ENCODE measurements around the gene TSPAN9. TPM values are rescaled to one million over a fixed set of nuclear protein-coding genes. Genes with fewer than 3 reads are reported as not detected.
A peak's percentile ranks its signal among the peaks of the same experiment; 100 is the strongest.

Gene TSPAN9
- total and polyA plus RNA-seq, 4 donors: 23.0 to 72.3 (median 33.9) TPM

DNA sequence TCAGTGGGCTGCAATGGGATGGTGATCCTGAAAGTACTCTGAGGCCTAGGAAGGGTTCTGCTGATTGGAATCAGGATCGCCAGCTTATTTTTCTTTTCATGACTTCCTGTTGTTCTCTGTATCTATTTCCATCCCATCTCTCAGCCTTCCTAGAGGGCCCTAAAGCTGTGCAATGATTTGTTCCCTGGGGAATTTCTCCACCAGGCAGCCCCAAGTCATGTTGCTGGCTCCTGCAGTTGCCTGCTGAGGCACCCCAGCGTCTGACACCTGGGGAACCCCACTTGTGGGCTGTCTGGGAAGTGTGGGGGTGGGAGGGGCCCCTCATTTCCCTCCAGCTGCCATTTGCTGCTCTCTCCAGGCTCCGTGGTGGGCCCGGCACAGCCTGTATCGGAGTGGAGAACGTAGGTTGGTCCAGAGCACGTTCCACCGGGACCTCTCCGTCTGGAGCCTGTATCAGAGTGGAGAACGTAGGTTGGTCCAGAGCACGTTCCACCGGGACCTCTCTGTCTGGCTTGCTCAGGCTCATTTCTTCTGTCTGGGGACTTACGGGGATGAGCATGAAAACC is 138.3 kb downstream of the TSPAN9 start:
- Histone ChIP-seq H3K4me3 (no peak overlapping the region), H3K27ac (ENCODE audit: low read depth in 1 of 2, low read length in 1 of 2) (peak overlapping the region in 1 of 2 donors; percentile 4), H3K9ac (ENCODE audit: insufficient read depth in 1 of 2, low read length in 2 of 2) (no peak overlapping the region), H3K4me1 (ENCODE audit: control insufficient read depth in 5 of 5, insufficient read depth in 5 of 5, low read length in 5 of 5) (peaks cover 13 to 35% (median 21%) of the 10 kb centered on the region in 5 donors), H3K9me3 (ENCODE audit: control insufficient read depth in 4 of 4, insufficient read depth in 3 of 4, low read length in 3 of 4) (no peaks in the 10 kb centered on the region), H3K27me3 (ENCODE audit: control insufficient read depth in 3 of 3, insufficient read depth in 3 of 3, low read length in 2 of 3) (no peaks in the 10 kb centered on the region), H3K36me3 (ENCODE audit: control insufficient read depth in 4 of 4, insufficient read depth in 4 of 4, low read length in 4 of 4) (peaks cover 0 to 11% (median 3%) of the 10 kb centered on the region in 4 donors)
- DNase-seq: no peak
- WGBS, 2 donors: 84 to 92% methylated on average over 13 of the region's 13 CpGs
- no peak for TF ChIP-seq CTCF (IDR thresholded peaks at IDR 0.05; ENCODE audit: control extremely low read depth, extremely low read depth)
- ATAC-seq (ENCODE audit: insufficient read depth, low FRiP score): no peak

GRCh38 chr12:3216097-3216496 is 138.9 kb downstream of the TSPAN9 start:
- H3K4me1 ChIP-seq (ENCODE audit: control insufficient read depth in 5 of 5, insufficient read depth in 5 of 5, low read length in 5 of 5): peaks cover 13 to 35% (median 26%) of the 10 kb centered on the region in 5 donors
- H3K9ac ChIP-seq (ENCODE audit: insufficient read depth in 1 of 2, low read length in 2 of 2): no peak overlapping the region
- no peaks in the 10 kb centered on the region for H3K9me3 ChIP-seq (ENCODE audit: control insufficient read depth in 4 of 4, insufficient read depth in 3 of 4, low read length in 3 of 4)
- peaks cover 0 to 11% (median 3%) of the 10 kb centered on the region in 4 donors for H3K36me3 ChIP-seq (ENCODE audit: control insufficient read depth in 4 of 4, insufficient read depth in 4 of 4, low read length in 4 of 4)
- 92 to 96% methylated on average over 5 of the region's 5 CpGs for WGBS, 2 donors
- no peak overlapping the region for H3K4me3 ChIP-seq
- TF ChIP-seq CTCF (IDR thresholded peaks at IDR 0.05; ENCODE audit: control extremely low read depth, extremely low read depth): no peak
- H3K27ac ChIP-seq (ENCODE audit: low read depth in 1 of 2, low read length in 1 of 2): peak overlapping the region in 1 of 2 donors; percentile 95
- DNase-seq: no peak
- H3K27me3 ChIP-seq (ENCODE audit: control insufficient read depth in 3 of 3, insufficient read depth in 3 of 3, low read length in 2 of 3): no peaks in the 10 kb centered on the region
- ATAC-seq (ENCODE audit: insufficient read depth, low FRiP score): no peak

DNA sequence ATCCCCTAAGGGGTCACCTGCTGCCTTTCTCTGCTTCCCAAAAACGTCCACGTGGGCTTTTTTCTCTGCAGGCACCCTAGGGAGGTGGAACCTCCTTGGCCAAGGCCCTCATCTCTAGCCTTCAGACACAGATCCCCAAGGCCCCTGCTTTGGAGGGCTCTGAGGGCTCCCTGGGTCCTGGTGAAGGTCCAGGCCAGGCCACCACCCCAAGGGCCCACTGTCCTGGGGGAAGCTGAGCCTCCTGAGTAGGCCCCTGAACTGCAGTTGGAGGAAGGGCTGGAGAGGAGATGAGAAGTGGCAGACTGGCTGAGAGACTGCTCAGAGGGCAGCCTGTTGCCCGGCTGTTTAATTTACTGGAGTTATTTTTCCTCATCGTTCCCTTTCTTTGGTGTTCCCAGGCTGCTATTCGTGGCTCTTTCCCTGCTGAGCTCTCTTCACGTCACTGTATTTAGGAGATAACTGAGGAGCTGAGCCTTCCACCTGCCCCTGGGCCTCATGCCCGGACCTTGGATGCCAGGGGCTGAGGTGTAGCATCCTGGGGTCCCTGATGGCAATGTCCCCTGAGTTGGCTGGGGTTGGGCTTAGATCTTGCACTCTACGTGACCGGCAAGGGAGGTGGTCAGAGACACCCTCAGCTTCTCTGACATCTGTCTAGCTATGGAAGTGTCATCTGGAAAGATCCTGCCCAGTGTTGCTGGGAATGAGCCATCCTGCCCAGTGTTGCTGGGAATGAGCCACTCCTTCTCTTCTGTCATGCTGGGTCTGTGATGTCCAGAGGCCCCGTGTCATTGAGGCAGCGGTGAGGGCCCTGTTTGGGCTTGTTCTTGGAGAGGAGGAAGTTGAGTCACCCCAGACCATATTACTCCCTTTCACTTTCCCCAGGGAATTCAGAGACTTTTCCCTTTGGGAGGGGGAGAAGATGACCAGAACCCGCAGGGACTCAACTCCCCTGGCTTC is 139.8 kb downstream of the TSPAN9 start:
- Histone ChIP-seq H3K4me1 (ENCODE audit: control insufficient read depth in 5 of 5, insufficient read depth in 5 of 5, low read length in 5 of 5) (peaks cover 13 to 35% (median 26%) of the 10 kb centered on the region in 5 donors), H3K4me3 (no peak overlapping the region), H3K36me3 (ENCODE audit: control insufficient read depth in 4 of 4, insufficient read depth in 4 of 4, low read length in 4 of 4) (peaks cover 0 to 11% (median 3%) of the 10 kb centered on the region in 4 donors), H3K27ac (ENCODE audit: low read depth in 1 of 2, low read length in 1 of 2) (peak overlapping the region; percentile 78 to 95), H3K27me3 (ENCODE audit: control insufficient read depth in 3 of 3, insufficient read depth in 3 of 3, low read length in 2 of 3) (no peaks in the 10 kb centered on the region), H3K9ac (ENCODE audit: insufficient read depth in 1 of 2, low read length in 2 of 2) (no peak overlapping the region), H3K9me3 (ENCODE audit: control insufficient read depth in 4 of 4, insufficient read depth in 3 of 4, low read length in 3 of 4) (no peaks in the 10 kb centered on the region)
- TF ChIP-seq CTCF (IDR thresholded peaks at IDR 0.05; ENCODE audit: control extremely low read depth, extremely low read depth): no peak
- WGBS, 2 donors: 76 to 86% methylated on average over 12 of the region's 12 CpGs
- ATAC-seq (ENCODE audit: insufficient read depth, low FRiP score): no peak
- no peak for DNase-seq
